Measurements from ENCODE around the gene BTBD9. TPM values are rescaled to one million over a fixed set of nuclear protein-coding genes. Genes with fewer than 3 reads are reported as not detected.

BTBD9 gene
- total RNA-seq, 4 donors from 2014 or later: 10.8 to 26.3 (median 15.3) TPM

DNA sequence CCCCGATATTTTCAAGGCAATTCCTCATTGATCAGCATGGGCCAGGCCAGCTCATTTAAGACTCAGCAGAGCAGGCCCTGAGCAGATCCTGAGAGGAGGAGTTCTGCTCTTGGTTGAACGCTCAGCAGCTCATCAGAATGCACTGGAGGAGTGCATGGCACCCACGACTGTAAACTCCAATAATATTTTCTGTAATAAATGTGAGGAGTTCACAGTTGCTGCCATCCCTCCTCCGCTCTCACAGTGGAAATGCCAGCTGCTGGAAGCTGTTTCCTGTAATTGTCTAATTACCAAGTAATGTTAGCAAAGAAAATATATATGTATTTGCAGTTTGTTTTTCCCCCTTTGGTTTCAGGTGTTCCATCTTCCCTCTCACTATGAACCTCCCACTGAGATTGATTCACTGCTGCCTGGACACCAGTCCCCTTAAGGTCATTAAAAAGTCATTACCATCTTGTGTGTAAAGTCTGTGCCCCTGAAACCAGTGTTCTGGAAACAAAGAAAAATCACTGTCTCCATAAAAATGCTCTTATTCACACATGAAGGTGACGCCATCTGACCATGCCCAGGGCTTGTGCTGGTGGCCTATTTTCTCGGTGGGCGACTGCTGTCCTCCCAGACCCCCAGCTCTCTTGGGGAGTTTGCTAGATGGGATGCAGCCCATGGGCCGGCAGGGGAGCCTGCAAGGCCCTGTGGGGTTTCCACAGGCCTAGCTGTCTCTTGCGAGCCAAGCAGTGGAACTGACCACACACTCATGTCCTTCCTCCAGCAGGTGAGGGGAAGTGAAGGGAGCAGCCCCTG is 446.0 kb downstream of the BTBD9 start:
- TF ChIP-seq, protein P1, sequence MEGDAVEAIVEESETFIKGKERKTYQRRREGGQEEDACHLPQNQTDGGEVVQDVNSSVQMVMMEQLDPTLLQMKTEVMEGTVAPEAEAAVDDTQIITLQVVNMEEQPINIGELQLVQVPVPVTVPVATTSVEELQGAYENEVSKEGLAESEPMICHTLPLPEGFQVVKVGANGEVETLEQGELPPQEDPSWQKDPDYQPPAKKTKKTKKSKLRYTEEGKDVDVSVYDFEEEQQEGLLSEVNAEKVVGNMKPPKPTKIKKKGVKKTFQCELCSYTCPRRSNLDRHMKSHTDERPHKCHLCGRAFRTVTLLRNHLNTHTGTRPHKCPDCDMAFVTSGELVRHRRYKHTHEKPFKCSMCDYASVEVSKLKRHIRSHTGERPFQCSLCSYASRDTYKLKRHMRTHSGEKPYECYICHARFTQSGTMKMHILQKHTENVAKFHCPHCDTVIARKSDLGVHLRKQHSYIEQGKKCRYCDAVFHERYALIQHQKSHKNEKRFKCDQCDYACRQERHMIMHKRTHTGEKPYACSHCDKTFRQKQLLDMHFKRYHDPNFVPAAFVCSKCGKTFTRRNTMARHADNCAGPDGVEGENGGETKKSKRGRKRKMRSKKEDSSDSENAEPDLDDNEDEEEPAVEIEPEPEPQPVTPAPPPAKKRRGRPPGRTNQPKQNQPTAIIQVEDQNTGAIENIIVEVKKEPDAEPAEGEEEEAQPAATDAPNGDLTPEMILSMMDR (IDR thresholded peaks at IDR 0.05): no peak
- ATAC-seq (ENCODE audit: low FRiP score): no peak
- no peak for DNase-seq (ENCODE audit: low spot score)

DNA sequence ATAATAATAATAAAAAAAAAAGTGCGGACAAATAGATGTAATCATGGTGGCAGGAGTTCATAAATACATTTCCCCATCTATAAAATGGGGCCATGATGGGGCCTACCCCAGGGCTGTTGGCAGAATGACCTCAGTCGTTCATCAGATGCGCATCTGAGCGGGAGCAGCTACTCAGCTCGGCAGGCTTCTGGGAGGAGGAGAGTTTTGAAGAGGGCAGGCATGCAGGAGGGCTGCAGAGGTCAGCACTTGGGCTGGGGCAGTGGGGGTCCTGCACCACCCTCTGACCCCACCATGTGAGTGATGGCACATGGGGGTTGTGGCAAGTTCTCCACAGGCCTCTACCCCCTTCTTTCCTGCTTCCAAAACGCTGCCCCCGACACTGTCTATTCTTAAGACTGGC is 446.7 kb downstream of the BTBD9 start:
- TF ChIP-seq, protein P1 (IDR thresholded peaks at IDR 0.05): no peak
- no peak for DNase-seq (ENCODE audit: low spot score)
- ATAC-seq (ENCODE audit: low FRiP score): no peak

DNA sequence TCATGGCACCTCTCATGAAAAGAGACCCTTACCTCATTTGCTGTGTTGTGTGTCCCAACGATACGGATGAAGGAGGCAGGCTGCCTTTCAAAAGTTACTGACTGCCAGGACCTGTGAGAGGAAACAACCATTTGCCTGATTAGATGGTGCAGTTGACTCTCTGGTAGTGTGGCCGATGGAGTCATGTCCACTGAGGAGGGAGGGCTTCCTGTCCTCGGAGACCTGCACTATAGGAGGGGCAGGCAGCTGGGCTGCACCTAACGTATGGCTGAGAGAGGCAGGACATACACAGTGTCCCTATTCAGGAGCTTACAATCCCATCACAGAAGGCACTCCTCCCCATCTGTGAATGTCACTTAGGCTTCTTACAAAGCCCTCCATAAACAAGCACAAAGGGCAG is 447.2 kb downstream of the BTBD9 start:
- no peak for DNase-seq (ENCODE audit: low spot score)
- no peak for ATAC-seq (ENCODE audit: low FRiP score)

DNA sequence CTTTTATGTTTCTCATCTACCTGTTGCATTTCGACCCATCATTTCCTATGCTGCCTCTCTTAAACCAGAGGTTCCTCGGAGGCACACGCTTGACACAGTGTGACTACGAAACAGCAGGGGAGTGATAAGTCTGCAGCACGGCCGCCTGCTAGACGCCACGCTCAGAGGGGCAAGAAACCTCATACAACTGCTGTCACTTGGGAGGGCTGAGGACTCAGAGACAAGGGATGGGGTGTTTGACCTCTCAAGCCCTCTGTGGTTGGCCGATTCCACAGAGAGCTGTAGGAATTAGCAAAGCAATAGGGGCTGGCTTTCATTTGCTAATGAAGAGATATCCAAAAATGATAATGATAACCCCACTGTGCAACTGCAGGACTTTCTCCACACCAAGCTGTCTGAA is 447.7 kb downstream of the BTBD9 start:
- TF ChIP-seq, protein P1 (IDR thresholded peaks at IDR 0.05): no peak
- no peak for DNase-seq (ENCODE audit: low spot score)
- no peak for ATAC-seq (ENCODE audit: low FRiP score)

More for the DNA sequence above, 447.2 kb downstream of the BTBD9 start:
- TF ChIP-seq, protein P1 (IDR thresholded peaks at IDR 0.05): no peak

DNA sequence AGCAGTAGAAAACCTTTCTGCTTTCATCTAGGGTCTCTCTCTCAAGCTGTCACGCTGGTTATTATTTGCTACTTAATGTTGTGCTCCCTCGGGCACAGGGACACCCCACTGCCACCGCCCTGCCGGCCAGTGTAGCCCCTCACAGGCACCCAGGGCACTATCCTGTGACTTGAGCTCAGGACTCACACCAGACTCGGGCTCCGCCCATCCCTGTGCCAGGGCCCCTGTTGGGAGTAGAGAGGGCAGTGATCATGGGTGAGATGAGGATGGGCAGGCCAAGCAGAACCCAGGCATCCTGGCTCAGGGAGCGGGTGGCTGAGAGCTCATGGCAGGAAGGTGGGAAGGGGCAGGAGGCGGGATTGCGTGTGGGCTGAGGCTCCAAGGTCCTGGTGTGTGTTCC is 448.3 kb downstream of the BTBD9 start:
- no peak for ATAC-seq (ENCODE audit: low FRiP score)
- TF ChIP-seq, protein P1 (IDR thresholded peaks at IDR 0.05): no peak
- no peak for DNase-seq (ENCODE audit: low spot score)

DNA sequence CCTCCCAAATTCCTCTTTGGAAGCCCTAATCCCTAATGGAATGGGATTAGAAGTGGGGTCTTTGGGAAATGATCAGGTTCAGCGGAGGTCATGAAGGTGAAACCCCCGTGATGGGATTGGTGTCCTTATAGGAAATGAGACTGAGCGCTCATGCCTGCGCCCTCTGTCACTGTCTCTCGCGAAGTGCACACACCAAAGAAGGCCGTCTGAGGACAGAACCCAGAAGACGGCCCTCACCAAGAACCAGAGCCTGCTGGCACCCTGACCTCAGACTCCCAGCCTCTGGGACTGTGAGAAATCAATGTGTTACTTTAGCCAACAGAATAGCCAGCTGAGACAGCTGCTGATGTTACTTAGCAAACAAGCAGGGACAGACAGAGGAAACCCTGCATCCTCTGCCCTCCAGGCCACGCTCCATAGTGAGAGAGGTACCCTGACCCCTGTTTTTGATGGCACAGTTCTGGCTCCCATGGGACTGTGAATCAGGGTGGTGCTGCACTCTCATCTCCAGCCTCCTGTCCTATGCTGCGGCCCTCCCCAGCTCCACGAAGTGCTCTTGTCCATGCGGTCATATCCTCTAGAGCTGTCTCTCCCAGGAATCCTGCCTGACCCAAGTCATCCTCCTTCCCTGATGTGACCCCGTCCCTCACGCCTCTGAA is 450.9 kb downstream of the BTBD9 start:
- ATAC-seq (ENCODE audit: low FRiP score) (no peak), DNase-seq (ENCODE audit: low spot score) (no peak)
- TF ChIP-seq, protein P1 (IDR thresholded peaks at IDR 0.05): no peak
